HL-60 (cell line): ENCODE measurements around the gene GPR42. TPM values are rescaled to one million over a fixed set of nuclear protein-coding genes. Genes with fewer than 3 reads are reported as not detected.

ENCODE experiments used
- DNase-seq, 2 experiments: peaks; one replicate each; pipeline ENCODE4 v3.0.0-alpha.2; 2010 to 2020; ENCODE audit warnings: low read depth in 1 of 2, low spot score in 1 of 2
- H3K27ac ChIP-seq: fragments of 250-450 bp; sonication (Bioruptor Pico); replicated peaks from 2 replicates; pipeline ENCODE4 v1.5.1; 2020; ENCODE audit warnings: mild to moderate bottlenecking, moderate library complexity
- H3K27me3 ChIP-seq: fragments of 250-450 bp; sonication (Bioruptor Pico); 2 replicates; pipeline ENCODE4 v1.5.1; 2021; ENCODE audit warnings: mild to moderate bottlenecking, moderate library complexity; ENCODE audit not compliant: insufficient read depth, poor library complexity, severe bottlenecking
- H3K4me3 ChIP-seq: replicated peaks from 2 replicates; pipeline ENCODE4 v1.5.1; 2011; ENCODE audit warnings: mild to moderate bottlenecking, control low read depth, low read length; ENCODE audit not compliant: insufficient read depth
- CTCF ChIP-seq: IDR thresholded peaks from one replicate; pipeline ENCODE4 v1.5.1; 2011; ENCODE audit warnings: low read length, control low read depth, inconsistent platforms; ENCODE audit not compliant: insufficient read depth
- GABPA ChIP-seq: IDR thresholded peaks from 2 replicates; pipeline ENCODE4 v1.6.1; 2012; ENCODE audit warnings: low read depth
- POLR2AphosphoS5 ChIP-seq: IDR thresholded peaks from 2 replicates; pipeline ENCODE4 v1.6.1; 2012; ENCODE audit warnings: low read depth
- SPI1 ChIP-seq: IDR thresholded peaks from 2 replicates; pipeline ENCODE4 v1.6.1; 2012; ENCODE audit warnings: low read depth, mild to moderate bottlenecking, borderline replicate concordance
- microRNA-seq: library from miRNA; unstranded; fragments of <30 nt; microRNA quantifications from one replicate; pipeline ENCODE4, GENCODE V29; 2018
- TF ChIP-seq, protein P1 (sequence below): IDR thresholded peaks from 2 replicates; pipeline ENCODE4 v1.6.1; 2012; ENCODE audit warnings: low read depth; ENCODE audit not compliant: insufficient replicate concordance

GPR42 gene

DNA sequence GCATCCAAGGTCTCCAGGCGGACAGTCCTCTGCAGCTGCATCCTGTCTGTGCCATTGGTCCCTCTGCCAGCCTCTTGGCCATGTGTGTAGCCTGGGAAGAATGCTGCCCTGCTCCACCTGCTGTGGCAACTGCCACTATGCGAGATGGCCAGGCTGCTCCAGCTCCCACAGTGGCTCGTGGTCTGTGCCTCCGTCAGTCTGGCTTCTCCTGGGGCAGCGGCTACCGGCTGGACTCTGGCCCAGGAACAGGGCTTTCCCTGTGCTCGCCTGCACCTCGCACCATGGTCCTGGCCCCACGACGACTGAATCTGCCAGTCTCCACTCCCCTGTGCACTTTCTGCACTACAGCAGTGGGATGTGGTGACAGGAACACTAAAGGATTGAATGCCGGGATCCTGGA, 50.5 kb downstream of the GPR42 start:
- TF ChIP-seq GABPA (no peak), CTCF (no peak), POLR2AphosphoS5 (no peak), SPI1 (no peak)
- TF ChIP-seq, protein P1, sequence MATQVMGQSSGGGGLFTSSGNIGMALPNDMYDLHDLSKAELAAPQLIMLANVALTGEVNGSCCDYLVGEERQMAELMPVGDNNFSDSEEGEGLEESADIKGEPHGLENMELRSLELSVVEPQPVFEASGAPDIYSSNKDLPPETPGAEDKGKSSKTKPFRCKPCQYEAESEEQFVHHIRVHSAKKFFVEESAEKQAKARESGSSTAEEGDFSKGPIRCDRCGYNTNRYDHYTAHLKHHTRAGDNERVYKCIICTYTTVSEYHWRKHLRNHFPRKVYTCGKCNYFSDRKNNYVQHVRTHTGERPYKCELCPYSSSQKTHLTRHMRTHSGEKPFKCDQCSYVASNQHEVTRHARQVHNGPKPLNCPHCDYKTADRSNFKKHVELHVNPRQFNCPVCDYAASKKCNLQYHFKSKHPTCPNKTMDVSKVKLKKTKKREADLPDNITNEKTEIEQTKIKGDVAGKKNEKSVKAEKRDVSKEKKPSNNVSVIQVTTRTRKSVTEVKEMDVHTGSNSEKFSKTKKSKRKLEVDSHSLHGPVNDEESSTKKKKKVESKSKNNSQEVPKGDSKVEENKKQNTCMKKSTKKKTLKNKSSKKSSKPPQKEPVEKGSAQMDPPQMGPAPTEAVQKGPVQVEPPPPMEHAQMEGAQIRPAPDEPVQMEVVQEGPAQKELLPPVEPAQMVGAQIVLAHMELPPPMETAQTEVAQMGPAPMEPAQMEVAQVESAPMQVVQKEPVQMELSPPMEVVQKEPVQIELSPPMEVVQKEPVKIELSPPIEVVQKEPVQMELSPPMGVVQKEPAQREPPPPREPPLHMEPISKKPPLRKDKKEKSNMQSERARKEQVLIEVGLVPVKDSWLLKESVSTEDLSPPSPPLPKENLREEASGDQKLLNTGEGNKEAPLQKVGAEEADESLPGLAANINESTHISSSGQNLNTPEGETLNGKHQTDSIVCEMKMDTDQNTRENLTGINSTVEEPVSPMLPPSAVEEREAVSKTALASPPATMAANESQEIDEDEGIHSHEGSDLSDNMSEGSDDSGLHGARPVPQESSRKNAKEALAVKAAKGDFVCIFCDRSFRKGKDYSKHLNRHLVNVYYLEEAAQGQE, result no peak
- no peak for DNase-seq
- Histone ChIP-seq H3K4me3 (no peak overlapping the region), H3K27me3 (peaks cover 16% of the 10 kb centered on the region), H3K27ac (no peak overlapping the region)

Small RNA genes lying within 50 kb of the gene (microRNA-seq; reads per million reads assigned to microRNA genes)
- gene MIR5196, result not detected
